Kidney (tissue), 14 donors: ENCODE measurements around the gene TSPAN1. TPM values are rescaled to one million over a fixed set of nuclear protein-coding genes. Genes with fewer than 3 reads are reported as not detected.
"Not testable (repeated sequence)": the region's sequence is repeated elsewhere in the genome, so short reads cannot be mapped to it uniquely, and the experiment has no call there.

Experiments
- DNase-seq, 5 donors: peaks; one replicate each; pipeline ENCODE4 v3.0.0-alpha.2; 2013 to 2020
- FAIRE-seq: peaks from 2 replicates; lab custom pipeline; 2012; peaks lifted over from hg19 to GRCh38; lab: Jason Lieb, UNC
- H3K27ac ChIP-seq, 2 donors: one replicate each; pipeline ENCODE4 v1.7.0; 2013; ENCODE audit warnings: low read depth in 2 of 2, low read length in 2 of 2, inconsistent platforms in 1 of 2
- H3K27me3 ChIP-seq: one replicate; pipeline ENCODE4 v1.7.1; 2013; ENCODE audit warnings: low read length, inconsistent platforms; ENCODE audit not compliant: control insufficient read depth, insufficient read depth
- H3K36me3 ChIP-seq, 3 donors: one replicate each; pipeline versions ENCODE4 v1.7.0 to v1.7.1; 2013; ENCODE audit warnings: low read length in 3 of 3, control low read depth in 1 of 3, inconsistent platforms in 1 of 3; ENCODE audit not compliant: insufficient read depth in 3 of 3, control insufficient read depth in 2 of 3
- H3K4me1 ChIP-seq, 3 donors: one replicate each; pipeline versions ENCODE4 v1.7.0 to v1.7.1; 2013; ENCODE audit warnings: low read length in 3 of 3, inconsistent platforms in 1 of 3, low read depth in 1 of 3; ENCODE audit not compliant: control insufficient read depth in 2 of 3, insufficient read depth in 2 of 3
- H3K4me3 ChIP-seq, 3 donors: one replicate each; pipeline versions ENCODE4 v1.7.0 to v1.8.1; 2013; ENCODE audit warnings: low read length in 3 of 3, control low read depth in 1 of 3, inconsistent platforms in 1 of 3
- H3K9ac ChIP-seq, 3 donors: one replicate each; pipeline versions ENCODE4 v1.7.0 to v1.7.1; 2013; ENCODE audit warnings: low read length in 3 of 3, control low read depth in 1 of 3, inconsistent platforms in 1 of 3
- H3K9me3 ChIP-seq, 3 donors: one replicate each; pipeline versions ENCODE4 v1.7.0 to v1.7.1; 2013; ENCODE audit warnings: low read length in 3 of 3, control low read depth in 1 of 3, inconsistent platforms in 1 of 3; ENCODE audit not compliant: control insufficient read depth in 2 of 3, insufficient read depth in 1 of 3
- CTCF ChIP-seq: IDR thresholded peaks from 3 replicates; pipeline ENCODE4 v1.5.1; 2012; ENCODE audit warnings: mild to moderate bottlenecking, moderate library complexity, borderline replicate concordance; ENCODE audit not compliant: insufficient read depth; ENCODE audit errors: extremely low read depth
- intact Hi-C: fragments of 100-400 bp; cut with DNase I; formaldehyde crosslinking; loops from one replicate; pipeline ENCODE4 v1.11.1; 2022
- polyA plus RNA-seq: library from polyadenylated mRNA; stranded (reverse); fragments of 350-450 nt; fragmentation: Illumina TruSeq; extraction: RNeasy Lipid Tissue Mini Kit (QIAGEN cat#74804); gene quantifications from one replicate; pipeline ENCODE4 v1.2.3, GENCODE V29; 2014; ENCODE audit warnings: low read depth, low replicate concordance; ENCODE audit not compliant: insufficient read depth
- total RNA-seq: library from RNA; stranded (reverse); fragmentation: NEBNext Ultra II Directional; extraction: Animal tissue kit (Norgen Biotek cat#: 25700); gene quantifications from one replicate; pipeline ENCODE4 v1.2.1, GENCODE V29; 2021
- donor health status: control.
- donor health status: control.
- donor health status: control.
- donor health status: control.
- donor health status: control.
- donor health status: DM: yes; HTN: yes; CAD: no.
- donor health status: Normal renal cell carcinoma (clear cell type).

TSPAN1 gene
- total and polyA plus RNA-seq, 2 donors from 2014 or later: 518 to 578 TPM

GRCh38 chr1:46223472-46223943, 48.6 kb downstream of the TSPAN1 start:
- Histone ChIP-seq H3K4me3 (no peak overlapping the region), H3K9me3 (no peaks in the 10 kb centered on the region), H3K4me1 (peaks cover 0 to 4% (median 0%) of the 10 kb centered on the region in 3 donors), H3K36me3 (no peaks in the 10 kb centered on the region), H3K27ac (no peak overlapping the region), H3K9ac (no peak overlapping the region), H3K27me3 (no peaks in the 10 kb centered on the region)
- intact Hi-C loops: loop anchor here (10.0 kb wide), 1 partner anchor 189 kb away; no protein-coding TSS in a partner anchor
- DNase-seq (peak; percentile 68 to 92 (median 76)), FAIRE-seq (no peak)
- peak; percentile 94 for TF ChIP-seq CTCF

- Histone ChIP-seq H3K27ac (no peak overlapping the region), H3K4me1 (peaks cover 0 to 4% (median 0%) of the 10 kb centered on the region in 3 donors), H3K9ac (no peak overlapping the region), H3K27me3 (no peaks in the 10 kb centered on the region), H3K9me3 (no peaks in the 10 kb centered on the region), H3K4me3 (no peak overlapping the region), H3K36me3 (no peaks in the 10 kb centered on the region)
- intact Hi-C loops: loop anchor here (10.0 kb wide), 1 partner anchor 190 kb away; no protein-coding TSS in a partner anchor
- no peak for FAIRE-seq
- TF ChIP-seq CTCF: no peak
- DNase-seq: no peak
These were observed 50.1 kb downstream of the TSPAN1 start for GRCh38 chr1:46224966-46225365.

GRCh38 chr1:46231231-46231630, 56.3 kb downstream of the TSPAN1 start:
- H3K4me3 ChIP-seq, H3K27ac ChIP-seq, DNase-seq, H3K36me3 ChIP-seq, H3K27me3 ChIP-seq, intact Hi-C loops, H3K9me3 ChIP-seq, H3K9ac ChIP-seq, H3K4me1 ChIP-seq, FAIRE-seq: not testable (repeated sequence)

Other genes starting within 250 kb of the TSPAN1 start
- 44.2 TPM for gene PIK3R3, start 42.5 kb upstream of the TSPAN1 start, total RNA-seq
- 9.7 TPM for gene PIK3R3, start 42.5 kb upstream of the TSPAN1 start, polyA plus RNA-seq
- gene P3R3URF, start 1.4 kb downstream of the TSPAN1 start, total RNA-seq: not detected
- not detected for gene P3R3URF, start 1.4 kb downstream of the TSPAN1 start, polyA plus RNA-seq
- 65.1 TPM for gene POMGNT1, start 23.3 kb downstream of the TSPAN1 start, total RNA-seq
- 129 TPM for gene POMGNT1, start 23.3 kb downstream of the TSPAN1 start, polyA plus RNA-seq
- gene LURAP1, start 28.2 kb downstream of the TSPAN1 start, total RNA-seq: 11.2 TPM
- 8.4 TPM for gene LURAP1, start 28.2 kb downstream of the TSPAN1 start, polyA plus RNA-seq
- 1.7 TPM for gene RAD54L, start 72.7 kb downstream of the TSPAN1 start, total RNA-seq
- gene RAD54L, start 72.7 kb downstream of the TSPAN1 start, polyA plus RNA-seq: 1.2 TPM
- 59.6 TPM for gene LRRC41, start 128.5 kb downstream of the TSPAN1 start, total RNA-seq
- 37.4 TPM for gene LRRC41, start 128.5 kb downstream of the TSPAN1 start, polyA plus RNA-seq
- gene UQCRH, start 128.6 kb downstream of the TSPAN1 start, total RNA-seq: 188 TPM
- gene UQCRH, start 128.6 kb downstream of the TSPAN1 start, polyA plus RNA-seq: 850 TPM
- 32.2 TPM for gene NSUN4, start 165.7 kb downstream of the TSPAN1 start, total RNA-seq
- gene NSUN4, start 165.7 kb downstream of the TSPAN1 start, polyA plus RNA-seq: 12.4 TPM
- 39.3 TPM for gene FAAH, start 219.2 kb downstream of the TSPAN1 start, total RNA-seq
- 50.7 TPM for gene FAAH, start 219.2 kb downstream of the TSPAN1 start, polyA plus RNA-seq